ENCODE results near the gene TCTA.
"Not testable (repeated sequence)": the region's sequence is repeated elsewhere in the genome, so short reads cannot be mapped to it uniquely, and the experiment has no call there.

TCTA gene

DNA sequence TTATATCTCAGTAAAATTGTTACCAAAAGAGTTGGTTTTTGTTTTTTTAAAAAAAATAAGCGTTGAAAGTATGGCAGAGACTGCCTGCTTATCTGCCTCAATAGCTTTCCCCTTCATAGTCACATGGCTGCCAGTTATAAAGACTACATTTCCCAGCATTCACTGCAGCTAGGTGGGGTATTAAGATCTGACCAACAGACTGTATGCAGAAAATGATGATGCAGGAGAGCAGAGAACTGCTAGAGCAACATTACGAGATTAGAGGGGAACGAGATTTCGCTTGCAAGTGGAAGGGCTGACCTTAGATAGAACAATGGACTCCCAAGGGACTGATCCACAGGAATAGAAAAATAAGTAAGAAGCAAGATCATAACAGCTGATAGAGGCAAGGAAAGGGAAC is 14.8 kb upstream of the TCTA start:
- no peak overlapping the region for H3K4me3 ChIP-seq (replicated peaks in 1 of 2; ENCODE audit: low read depth in 2 of 2, low read length in 2 of 2)
- DNase-seq (ENCODE audit: low read depth in 2 of 2): peak; percentile 62 to 71
- TF ChIP-seq CTCF (IDR thresholded peaks at IDR 0.05; ENCODE audit: low read depth, low read length): no peak

DNA sequence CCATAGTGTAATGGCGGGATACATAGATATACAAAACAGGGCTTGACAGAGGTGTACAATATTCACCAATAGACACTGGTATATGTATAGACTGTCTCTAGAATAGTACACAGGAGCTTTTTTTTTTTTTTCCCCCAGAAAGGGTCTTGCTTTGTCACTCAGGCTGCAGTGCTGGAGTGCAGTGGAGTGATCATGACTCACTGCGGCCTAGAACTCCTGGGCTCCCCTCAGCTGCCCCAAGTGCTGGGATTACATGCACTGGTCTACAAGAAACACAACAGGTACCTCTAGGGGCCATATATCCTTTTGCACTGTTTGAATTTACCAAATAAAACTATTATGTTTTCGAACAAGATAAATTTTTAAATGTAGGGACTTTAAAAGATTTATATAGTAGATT is 12.8 kb upstream of the TCTA start:
- DNase-seq (ENCODE audit: low read depth in 2 of 2): no peak
- no peak overlapping the region for H3K4me3 ChIP-seq (replicated peaks in 1 of 2; ENCODE audit: low read depth in 2 of 2, low read length in 2 of 2)
- TF ChIP-seq CTCF (IDR thresholded peaks at IDR 0.05; ENCODE audit: low read depth, low read length): no peak

DNA sequence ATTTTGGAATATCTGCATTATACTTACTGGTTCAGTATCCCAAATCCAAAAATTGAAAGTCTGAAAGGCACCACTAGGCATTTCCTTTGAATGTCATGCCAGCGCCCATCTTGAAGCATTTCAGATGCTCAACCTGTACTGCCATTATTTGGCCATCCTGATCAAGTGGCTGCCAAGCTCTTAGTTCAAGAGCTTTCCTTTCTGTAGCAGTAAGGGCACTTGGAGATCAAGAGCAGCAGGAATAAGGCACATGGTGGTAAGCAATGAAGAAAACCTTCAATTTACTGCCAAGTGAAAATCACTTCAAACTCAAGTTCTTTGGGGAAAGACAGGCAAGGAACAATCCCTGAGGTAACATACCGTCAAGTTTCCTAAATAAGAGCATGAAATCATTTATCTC is 10.5 kb upstream of the TCTA start:
- H3K4me3 ChIP-seq (replicated peaks in 1 of 2; ENCODE audit: low read depth in 2 of 2, low read length in 2 of 2): no peak overlapping the region
- TF ChIP-seq CTCF (IDR thresholded peaks at IDR 0.05; ENCODE audit: low read depth, low read length): no peak
- no peak for DNase-seq (ENCODE audit: low read depth in 2 of 2)

DNA sequence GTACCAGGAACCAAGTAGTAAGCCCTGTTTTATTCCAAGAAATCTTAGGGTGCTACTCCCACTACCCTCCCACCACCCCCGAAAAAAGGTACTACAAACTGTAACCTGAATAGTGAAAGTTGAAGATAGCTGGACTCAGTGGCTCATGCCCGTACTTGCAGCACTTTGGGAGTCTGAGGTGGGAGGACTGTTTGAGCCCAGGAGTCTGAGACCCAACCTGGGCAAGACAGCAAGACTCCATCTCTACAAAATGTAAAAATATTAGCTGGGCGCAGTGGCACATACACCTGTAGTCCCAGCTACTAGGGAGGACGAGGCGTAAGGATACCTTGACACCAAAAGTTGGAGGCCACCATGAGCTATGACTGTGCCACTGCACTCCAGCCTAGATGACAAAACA is 8.3 kb upstream of the TCTA start:
- TF ChIP-seq CTCF (IDR thresholded peaks at IDR 0.05; ENCODE audit: low read depth, low read length): no peak
- no peak overlapping the region for H3K4me3 ChIP-seq (replicated peaks in 1 of 2; ENCODE audit: low read depth in 2 of 2, low read length in 2 of 2)
- no peak for DNase-seq (ENCODE audit: low read depth in 2 of 2)

DNA sequence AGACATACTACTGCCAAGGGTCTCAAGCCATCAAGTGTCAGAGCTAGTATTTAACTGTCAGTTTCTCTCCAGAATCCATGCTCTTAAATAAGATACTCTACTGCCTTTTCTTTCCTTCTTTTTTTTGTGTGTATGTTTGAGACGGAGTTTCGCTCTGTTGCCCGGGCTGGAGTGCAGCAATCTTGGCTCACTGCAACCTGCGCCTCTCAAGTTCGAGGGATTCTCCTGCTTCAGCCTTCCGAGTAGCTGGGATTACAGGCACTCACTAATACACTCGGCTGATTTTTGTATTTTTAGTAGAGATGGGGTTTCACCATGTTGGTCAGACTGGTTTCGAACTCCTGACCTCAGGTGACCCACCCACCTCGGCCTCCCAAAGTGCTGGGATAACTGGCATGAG is 6.7 kb upstream of the TCTA start:
- not testable (repeated sequence) for H3K4me3 ChIP-seq (replicated peaks in 1 of 2; ENCODE audit: low read depth in 2 of 2, low read length in 2 of 2); DNase-seq (ENCODE audit: low read depth in 2 of 2)

GRCh38 chr3:49406571-49407565 is 5.4 kb upstream of the TCTA start:
- DNase-seq (ENCODE audit: low read depth in 2 of 2): no peak
- TF ChIP-seq CTCF (IDR thresholded peaks at IDR 0.05; ENCODE audit: low read depth, low read length): no peak
- H3K4me3 ChIP-seq (replicated peaks in 1 of 2; ENCODE audit: low read depth in 2 of 2, low read length in 2 of 2): no peak overlapping the region

DNA sequence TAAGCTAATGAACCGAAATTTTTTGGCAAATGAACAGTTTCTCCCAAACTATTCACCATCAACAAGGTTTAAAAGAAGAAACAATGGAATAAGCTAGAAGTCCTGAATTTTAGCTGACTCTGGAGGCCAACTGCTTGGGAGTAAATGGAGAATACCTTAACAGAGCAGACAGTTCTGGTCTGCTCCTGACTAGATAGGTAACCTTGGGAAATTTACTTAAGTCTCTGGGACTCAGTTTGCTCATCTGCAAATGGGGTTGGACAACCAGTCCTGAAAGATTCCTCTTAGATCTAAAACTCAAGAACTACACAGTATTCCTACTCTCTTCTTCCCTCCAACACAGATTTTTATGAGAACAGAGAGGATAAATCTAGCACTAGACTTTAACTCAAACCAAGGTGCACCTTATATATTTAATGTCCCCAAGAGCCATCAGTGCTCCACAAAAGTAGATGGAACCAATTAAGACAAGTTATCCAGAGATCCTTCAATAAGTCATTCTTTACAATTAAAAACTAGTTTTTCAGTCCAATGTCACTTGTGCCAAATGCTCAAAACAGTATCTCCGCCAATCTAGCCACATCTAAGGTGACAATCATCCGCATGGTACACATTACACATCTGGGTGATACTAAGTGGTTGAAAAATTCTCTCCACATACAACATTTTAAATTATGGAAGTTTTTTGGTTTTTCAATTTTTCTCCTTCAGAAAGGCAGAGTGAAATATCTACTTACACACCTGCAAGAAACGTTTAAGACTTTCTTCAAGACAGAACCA is 2.0 kb upstream of the TCTA start:
- no peak for TF ChIP-seq CTCF (IDR thresholded peaks at IDR 0.05; ENCODE audit: low read depth, low read length)
- no peak for DNase-seq (ENCODE audit: low read depth in 2 of 2)
- H3K4me3 ChIP-seq (replicated peaks in 1 of 2; ENCODE audit: low read depth in 2 of 2, low read length in 2 of 2): peak overlapping the region; percentile 76 to 95
